B cell (primary cell): Measurements from ENCODE around the gene TRIO. TPM values are rescaled to one million over a fixed set of nuclear protein-coding genes. Genes with fewer than 3 reads are reported as not detected.
A peak's percentile ranks its signal among the peaks of the same experiment; 100 is the strongest.

Experiments used
- ATAC-seq: fragments of 200-7000 bp; cut with Tn5 transposase; one replicate; pipeline ENCODE4 v1.10.0; 2021; ENCODE audit warnings: low read depth, mild to moderate bottlenecking, moderate number of reproducible peaks, moderate library complexity
- CTCF ChIA-PET: fragments of 350-600 bp; sonication (Branson Sonifier 250); formaldehyde crosslinking; loops from one replicate; lab custom pipeline; 2021; ENCODE audit warnings: antibody characterized with exemption, inconsistent platforms; lab: Charles Lee
- POLR2A ChIA-PET: fragments of 350-600 bp; sonication (Branson Sonifier 250); formaldehyde crosslinking; loops from one replicate; lab custom pipeline; 2021; ENCODE audit warnings: antibody characterized with exemption; lab: Charles Lee
- DNase-seq: peaks from one replicate; pipeline ENCODE4 v3.0.0; 2013
- H2AFZ ChIP-seq: 2 replicates; pipeline ENCODE4 v1.6.1; 2012; ENCODE audit warnings: mild to moderate bottlenecking, low read depth, low read length; ENCODE audit not compliant: insufficient read depth, poor library complexity, severe bottlenecking
- H3K27ac ChIP-seq, 2 donors: 1 replicate in 1 of 2; 2 replicates in 1 of 2; pipeline ENCODE4 v1.5.1; 2012 to 2013; ENCODE audit warnings: low read length in 2 of 2, mild to moderate bottlenecking in 2 of 2, moderate library complexity in 1 of 2
- H3K27me3 ChIP-seq, 4 experiments: fragments of 200-600 bp in 1 of 4; sonication (generic) in 1 of 4; replicated peaks in 1 of 4; 1 replicate in 2 of 4; 2 replicates in 2 of 4; pipeline versions ENCODE4 v1.6.1 to v1.7.0; 2013 to 2016; ENCODE audit warnings: low read length in 3 of 4, mild to moderate bottlenecking in 2 of 4, mixed read lengths in 1 of 4, moderate library complexity in 1 of 4; ENCODE audit not compliant: insufficient read depth in 4 of 4, control insufficient read depth in 3 of 4; ENCODE audit errors: control extremely low read depth in 1 of 4
- H3K36me3 ChIP-seq, 2 experiments: replicated peaks in 1 of 2; 1 replicate in 1 of 2; 2 replicates in 1 of 2; pipeline versions ENCODE4 v1.6.1 to v1.7.1; 2013; ENCODE audit warnings: low read length in 1 of 2; ENCODE audit not compliant: insufficient read depth in 2 of 2, control insufficient read depth in 1 of 2; ENCODE audit errors: control extremely low read depth in 1 of 2, extremely low read depth in 1 of 2
- H3K4me1 ChIP-seq, 2 donors: fragments of 200-600 bp in 1 of 2; sonication (generic) in 1 of 2; 1 replicate in 1 of 2; 2 replicates in 1 of 2; pipeline versions ENCODE4 v1.5.1 to v1.6.1; 2013 to 2017; ENCODE audit warnings: low read length in 2 of 2; ENCODE audit not compliant: control insufficient read depth in 2 of 2, insufficient read depth in 2 of 2
- H3K4me2 ChIP-seq: replicated peaks from 2 replicates; pipeline ENCODE3; 2012; ENCODE audit warnings: mild to moderate bottlenecking, low read depth, low read length; ENCODE audit not compliant: poor library complexity, severe bottlenecking
- H3K4me3 ChIP-seq, 5 experiments: fragments of 200-600 bp in 1 of 5; sonication (generic) in 1 of 5; 1 replicate in 3 of 5; 2 replicates in 2 of 5; pipeline versions ENCODE4 v1.5.1 to v1.7.0; 2011 to 2016; ENCODE audit warnings: low read length in 4 of 5, mild to moderate bottlenecking in 4 of 5, low read depth in 2 of 5, control low read depth in 1 of 5, moderate library complexity in 1 of 5; ENCODE audit not compliant: insufficient read depth in 1 of 5; ENCODE audit errors: control extremely low read depth in 1 of 5, extremely low read depth in 1 of 5
- H3K79me2 ChIP-seq: fragments of 200-600 bp; sonication (generic); one replicate; pipeline ENCODE4 v1.6.0; 2016; ENCODE audit warnings: low read length; ENCODE audit not compliant: control insufficient read depth, insufficient read depth
- H3K9ac ChIP-seq: fragments of 200-600 bp; sonication (generic); 2 replicates; pipeline ENCODE4 v1.6.1; 2017; ENCODE audit warnings: mild to moderate bottlenecking, low read length, moderate library complexity
- H3K9me3 ChIP-seq, 3 donors: one replicate each; pipeline versions ENCODE4 v1.6.1 to v1.7.1; 2013; ENCODE audit warnings: low read length in 2 of 3; ENCODE audit not compliant: control insufficient read depth in 2 of 3, insufficient read depth in 1 of 3; ENCODE audit errors: control extremely low read depth in 1 of 3
- H4K20me1 ChIP-seq: 2 replicates; pipeline ENCODE4 v1.6.0; 2012; ENCODE audit warnings: mild to moderate bottlenecking, low read length; ENCODE audit not compliant: insufficient read depth, control insufficient read depth, poor library complexity, severe bottlenecking
- H3K27ac Mint-ChIP-seq: one replicate; pipeline ENCODE4 v1.8.0; 2021; ENCODE audit warnings: mixed read lengths
- H3K27me3 Mint-ChIP-seq: one replicate; pipeline ENCODE4 v1.8.0; 2021; ENCODE audit warnings: mixed read lengths
- H3K4me1 Mint-ChIP-seq: one replicate; pipeline ENCODE4 v1.8.0; 2021; ENCODE audit warnings: mixed read lengths
- H3K4me3 Mint-ChIP-seq: one replicate; pipeline ENCODE4 v1.8.0; 2021; ENCODE audit warnings: mixed read lengths
- H3K9me3 Mint-ChIP-seq: one replicate; pipeline ENCODE4 v1.8.0; 2022; ENCODE audit warnings: mixed read lengths; ENCODE audit not compliant: insufficient read depth
- CTCF ChIP-seq: fragments of 200-600 bp; IDR thresholded peaks from one replicate; pipeline ENCODE4 v1.8.0; 2022; ENCODE audit warnings: antibody characterized with exemption, mild to moderate bottlenecking
- EZH2 ChIP-seq: IDR thresholded peaks from 2 replicates; pipeline ENCODE4 v1.6.1; 2012; ENCODE audit warnings: borderline replicate concordance, low read depth, mild to moderate bottlenecking, moderate library complexity, low read length; ENCODE audit not compliant: insufficient read depth, poor library complexity, severe bottlenecking
- WGBS: methylation state at CpG from one replicate; pipeline ENCODE4 v1.1.5; 2013; ENCODE audit warnings: missing lambda C conversion rate; ENCODE audit not compliant: insufficient coverage; 5-methylcytosine and 5-hydroxymethylcytosine counted together
- intact Hi-C: fragments of 100-400 bp; cut with micrococcal nuclease; formaldehyde crosslinking; loops from one replicate; pipeline ENCODE4 v1.10.0; 2022
- polyA plus RNA-seq: library from polyadenylated mRNA; depleted of rRNA; stranded (reverse); fragments of >200 nt; gene quantifications from 2 replicates; pipeline ENCODE4 v1.2.3, GENCODE V29; 2012
- total RNA-seq, 2 donors: library from RNA; stranded (reverse); fragments of 120-200 nt in 1 of 2; gene quantifications; 1 replicate in 1 of 2; 2 replicates in 1 of 2; pipeline versions ENCODE4 v1.2.3 to v1.2.4, GENCODE V29; 2013 to 2022

The TRIO gene
- total and polyA plus RNA-seq, 2 donors (not counting 1 experiment from before 2014, with no cell fraction given): 90.5 to 479 TPM

DNA sequence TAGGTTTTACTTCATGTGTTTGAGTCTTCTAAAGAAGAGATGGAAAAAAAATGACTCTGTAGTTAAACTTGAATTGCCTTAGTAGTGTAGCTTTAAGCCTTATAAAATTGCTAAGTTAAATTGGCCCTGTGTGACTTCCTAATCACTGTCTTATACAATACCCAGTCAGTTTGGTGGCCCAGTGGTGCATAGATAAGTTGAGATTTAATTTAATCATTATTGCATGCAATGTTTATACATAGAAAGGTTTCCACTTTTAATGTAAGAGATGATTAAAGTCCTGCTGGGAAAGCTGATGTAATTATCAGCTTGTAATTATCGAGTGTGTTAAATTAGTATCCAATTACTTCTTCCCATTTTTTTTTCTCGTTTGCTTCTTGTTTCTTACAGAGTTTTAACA, 187.1 kb downstream of the TRIO start:
- Histone ChIP-seq H3K36me3 (peaks cover 0 to 32% of the 10 kb centered on the region in 2 experiments), H4K20me1 (peaks cover 36% of the 10 kb centered on the region), H3K9ac (no peak overlapping the region), H3K4me1 (peaks cover 49% of the 10 kb centered on the region in 2 donors), H3K4me3 (no peak overlapping the region), H3K4me2 (peak overlapping the region; percentile 66), H3K27ac (no peak overlapping the region), H3K27me3 (no peaks in the 10 kb centered on the region), H3K79me2 (peaks cover 24% of the 10 kb centered on the region), H2AFZ (no peak overlapping the region), H3K9me3 (no peaks in the 10 kb centered on the region)
- H3K4me1 Mint-ChIP-seq: peaks cover 64% of the 10 kb centered on the region
- TF ChIP-seq CTCF (no peak), EZH2 (no peak)
- ChIA-PET CTCF (interaction anchor here (0.6 to 2.2 kb wide), 5 partner anchors 14 to 318 kb away, joined by 3 to 19 read pairs (median 3); no protein-coding TSS in a partner anchor), POLR2A (no interaction called here)
- H3K4me3 Mint-ChIP-seq: peak overlapping the region; percentile 73
- WGBS: no CpG with 5 or more reads among the region's 2 CpGs
- H3K27me3 Mint-ChIP-seq: no peaks in the 10 kb centered on the region
- no peaks in the 10 kb centered on the region for H3K9me3 Mint-ChIP-seq
- DNase-seq (no peak), ATAC-seq (no peak)
- intact Hi-C loops: loop anchor here (2.0 to 5.0 kb wide), 3 partner anchors 43 to 332 kb away; partner anchors contain the start of genes OTULIN and TRIO
- H3K27ac Mint-ChIP-seq: no peak overlapping the region

DNA sequence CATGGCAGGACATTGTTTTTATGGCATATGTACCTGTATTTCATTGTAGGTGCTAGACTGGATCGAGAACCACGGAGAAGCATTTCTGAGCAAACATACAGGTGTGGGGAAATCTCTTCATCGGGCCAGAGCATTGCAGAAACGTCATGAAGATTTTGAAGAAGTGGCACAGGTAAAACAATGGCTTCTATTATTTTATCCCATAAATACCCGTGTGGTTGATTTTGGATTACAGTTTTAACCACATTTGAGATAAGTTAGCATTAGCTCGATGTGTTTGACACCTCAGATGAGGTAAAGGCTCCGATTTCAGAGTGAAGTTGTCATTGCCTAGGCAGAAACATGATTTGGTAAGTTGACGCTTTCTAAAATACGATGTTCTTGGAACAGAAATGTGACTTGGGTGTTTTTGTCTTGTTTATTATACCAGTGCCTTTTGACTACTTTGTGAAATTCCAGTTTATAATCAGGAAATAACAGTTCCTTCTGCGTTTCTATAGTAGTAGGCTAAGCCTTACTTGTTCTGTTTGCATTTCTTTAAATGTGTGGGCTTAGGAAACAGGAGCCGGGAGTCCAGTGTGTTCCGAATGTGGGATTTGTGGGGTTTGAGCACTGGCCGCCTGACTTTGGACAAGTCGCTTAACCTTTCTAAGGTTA, 187.7 kb downstream of the TRIO start:
- Histone ChIP-seq H3K9ac (peak overlapping the region; percentile 37), H2AFZ (no peak overlapping the region), H3K27ac (peak overlapping the region; percentile 50 to 55), H3K4me1 (peaks cover 49% of the 10 kb centered on the region in 2 donors), H3K4me2 (peak overlapping the region; percentile 66), H3K4me3 (no peak overlapping the region), H4K20me1 (peaks cover 39% of the 10 kb centered on the region), H3K27me3 (no peaks in the 10 kb centered on the region), H3K36me3 (peaks cover 0 to 35% of the 10 kb centered on the region in 2 experiments), H3K79me2 (peaks cover 30% of the 10 kb centered on the region), H3K9me3 (no peaks in the 10 kb centered on the region)
- H3K27ac Mint-ChIP-seq: peak overlapping the region; percentile 50
- CTCF ChIA-PET: interaction anchor here (1.0 to 2.2 kb wide), 4 partner anchors 14 to 60 kb away, joined by 3 to 19 read pairs (median 4); no protein-coding TSS in a partner anchor
- peak overlapping the region; percentile 73 for H3K4me3 Mint-ChIP-seq
- H3K27me3 Mint-ChIP-seq: no peaks in the 10 kb centered on the region
- intact Hi-C loops: loop anchor here (1.0 to 5.0 kb wide), 4 partner anchors 11 to 331 kb away; partner anchors contain the start of genes OTULIN and TRIO
- WGBS: 83% methylated on average over 3 of the region's 14 CpGs
- ATAC-seq: no peak
- DNase-seq: no peak
- peaks cover 65% of the 10 kb centered on the region for H3K4me1 Mint-ChIP-seq
- H3K9me3 Mint-ChIP-seq: no peaks in the 10 kb centered on the region
- POLR2A ChIA-PET: interaction anchor here (1.0 kb wide), 1 partner anchor 9 kb away, joined by 6 read pairs; no protein-coding TSS in a partner anchor
- TF ChIP-seq CTCF (no peak), EZH2 (no peak)
